ENCODE data around the gene KCNC3. TPM values are rescaled to one million over a fixed set of nuclear protein-coding genes. Genes with fewer than 3 reads are reported as not detected.

KCNC3 gene
- total and polyA plus RNA-seq, 10 of the 15 experiments (the other 5 are each of a cell fraction or from before 2014, with no cell fraction given): 0.08 to 3.8 (median 0.44) TPM; not detected in 2

GRCh38 chr19:50333737-50334617, 4.8 kb upstream of the KCNC3 start (continued):
- no peak for TF ChIP-seq CBX5 (IDR thresholded peaks at IDR 0.05; ENCODE audit: low read depth)
- no peak for TF ChIP-seq SMAD1 (IDR thresholded peaks at IDR 0.05; ENCODE audit: low read depth, partially characterized antibody)
- TF ChIP-seq SUZ12 (IDR thresholded peaks at IDR 0.05; ENCODE audit: unreplicated experiment): no peak
- no peak for TF ChIP-seq ZNF592 (IDR thresholded peaks at IDR 0.05)
- no peak for TF ChIP-seq SMC3 (IDR thresholded peaks at IDR 0.05; ENCODE audit: borderline replicate concordance, low read length)
- TF ChIP-seq GABPA (IDR thresholded peaks at IDR 0.05; ENCODE audit: low read depth): no peak
- 0 out of 2 replicates have a peak, but pooled peaks have one; percentile 18 for TF ChIP-seq GATAD2B (conservative IDR thresholded peaks at IDR 0.05; ENCODE audit: low read depth)
- TF ChIP-seq SIN3A (IDR thresholded peaks at IDR 0.05; ENCODE audit: low read depth, low read length): no peak
- TF ChIP-seq NR2C1 (IDR thresholded peaks at IDR 0.05): no peak
- no peak for TF ChIP-seq YBX1 (IDR thresholded peaks at IDR 0.05)
- TF ChIP-seq MTA3 (IDR thresholded peaks at IDR 0.05; ENCODE audit: borderline replicate concordance, low read length): no peak
- TF ChIP-seq RAD51 (IDR thresholded peaks at IDR 0.05): no peak
- no peak; the same call in 1 of the 2 replicates for TF ChIP-seq CBFB (IDR thresholded peaks at IDR 0.05; ENCODE audit: low read depth)
- TF ChIP-seq TCF3 (IDR thresholded peaks at IDR 0.05; ENCODE audit: borderline replicate concordance, insufficient read depth, low read depth, low read length): 0 out of 2 replicates have a peak, but pooled peaks have one; percentile 6
- TF ChIP-seq BMI1 (IDR thresholded peaks at IDR 0.05; ENCODE audit: borderline replicate concordance): no peak
- no peak for TF ChIP-seq NFIC (IDR thresholded peaks at IDR 0.05; ENCODE audit: low read depth, low read length)
- no peak for TF ChIP-seq PBX3 (IDR thresholded peaks at IDR 0.05; ENCODE audit: insufficient replicate concordance, low read depth, low read length)
- TF ChIP-seq CHD4 (IDR thresholded peaks at IDR 0.05): no peak
- TF ChIP-seq CEBPB (IDR thresholded peaks at IDR 0.05; ENCODE audit: borderline replicate concordance in 1 of 2, low read depth in 2 of 2, low read length in 2 of 2): no peak
- TF ChIP-seq ATF7 (IDR thresholded peaks at IDR 0.05; ENCODE audit: low read depth): peak; percentile 90
- TF ChIP-seq RUNX3 (IDR thresholded peaks at IDR 0.05; ENCODE audit: low read length): no peak; the same call in 1 of the 2 replicates
- no peak for TF ChIP-seq SIX5 (IDR thresholded peaks at IDR 0.05; ENCODE audit: low read depth, low read length, severe bottlenecking)
